GM06990 (cell line): ENCODE data around the gene PPP2R3B.

Experiments used
- DNase-seq: peaks from one replicate; pipeline ENCODE4 v3.0.0-alpha.2; 2011; ENCODE audit not compliant: insufficient read length; ENCODE audit errors: extremely low read depth
- H3K27me3 ChIP-seq: replicated peaks from 2 replicates; pipeline ENCODE4 v1.6.0; 2011; ENCODE audit warnings: low read length; ENCODE audit not compliant: control insufficient read depth, insufficient read depth
- H3K36me3 ChIP-seq: 2 replicates; pipeline ENCODE4 v1.5.1; 2011; ENCODE audit warnings: low read length; ENCODE audit not compliant: control insufficient read depth, insufficient read depth
- H3K4me3 ChIP-seq: replicated peaks from 2 replicates; pipeline ENCODE4 v1.5.1; 2011; ENCODE audit warnings: low read depth, mild to moderate bottlenecking, control low read depth, low read length
- TF ChIP-seq, protein P1 (sequence below): IDR thresholded peaks from 2 replicates; pipeline ENCODE4 v1.5.1; 2011; ENCODE audit warnings: low read length, control low read depth, mild to moderate bottlenecking, inconsistent platforms; ENCODE audit not compliant: insufficient read depth, poor library complexity, severe bottlenecking

PPP2R3B gene

DNA sequence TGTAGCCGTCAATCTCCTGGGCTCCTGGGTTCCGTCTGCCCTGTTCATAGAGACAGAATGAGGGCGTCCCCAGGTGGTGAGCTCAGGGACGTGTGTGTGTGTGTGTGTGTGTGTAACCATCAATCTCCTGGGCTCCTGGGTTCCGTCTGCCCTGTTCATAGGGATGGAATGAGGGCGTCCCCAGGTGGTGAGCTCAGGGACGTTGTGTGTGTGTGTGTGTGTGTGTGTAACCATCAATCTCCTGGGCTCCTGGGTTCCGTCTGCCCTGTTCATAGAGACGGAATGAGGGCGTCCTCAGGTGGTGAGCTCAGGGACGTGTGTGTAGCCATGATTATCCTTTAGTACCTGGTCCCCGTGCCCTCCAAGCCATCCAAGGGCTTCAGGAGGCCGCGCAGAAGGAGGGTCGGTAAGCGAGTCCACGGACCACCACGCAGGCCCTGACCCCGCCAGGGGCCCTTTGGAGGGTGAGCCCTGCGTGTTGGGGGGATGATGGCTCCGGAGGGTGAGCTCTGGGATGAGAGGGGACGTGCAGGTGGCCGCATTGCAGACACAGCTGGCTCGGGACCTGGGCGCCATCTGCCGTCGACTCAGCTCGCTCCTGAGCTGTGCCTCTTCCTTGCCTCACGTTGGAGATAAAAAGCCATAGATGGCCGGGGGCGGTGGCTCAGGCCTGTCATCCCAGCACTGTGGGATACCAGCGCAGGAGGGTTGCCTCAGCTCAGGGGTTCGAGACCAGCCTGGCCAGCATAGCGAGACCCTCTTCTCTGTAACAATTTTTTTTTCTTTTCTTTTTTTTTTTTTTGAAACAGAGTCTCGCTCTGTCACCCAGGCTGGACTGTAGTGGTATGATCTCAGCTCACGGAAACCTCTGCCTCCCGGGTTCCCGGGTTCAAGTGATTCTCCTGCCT lies 62.7 kb downstream of the PPP2R3B start:
- Histone ChIP-seq H3K4me3 (no peak overlapping the region), H3K36me3 (no peaks in the 10 kb centered on the region), H3K27me3 (no peaks in the 10 kb centered on the region)
- TF ChIP-seq, protein P1, sequence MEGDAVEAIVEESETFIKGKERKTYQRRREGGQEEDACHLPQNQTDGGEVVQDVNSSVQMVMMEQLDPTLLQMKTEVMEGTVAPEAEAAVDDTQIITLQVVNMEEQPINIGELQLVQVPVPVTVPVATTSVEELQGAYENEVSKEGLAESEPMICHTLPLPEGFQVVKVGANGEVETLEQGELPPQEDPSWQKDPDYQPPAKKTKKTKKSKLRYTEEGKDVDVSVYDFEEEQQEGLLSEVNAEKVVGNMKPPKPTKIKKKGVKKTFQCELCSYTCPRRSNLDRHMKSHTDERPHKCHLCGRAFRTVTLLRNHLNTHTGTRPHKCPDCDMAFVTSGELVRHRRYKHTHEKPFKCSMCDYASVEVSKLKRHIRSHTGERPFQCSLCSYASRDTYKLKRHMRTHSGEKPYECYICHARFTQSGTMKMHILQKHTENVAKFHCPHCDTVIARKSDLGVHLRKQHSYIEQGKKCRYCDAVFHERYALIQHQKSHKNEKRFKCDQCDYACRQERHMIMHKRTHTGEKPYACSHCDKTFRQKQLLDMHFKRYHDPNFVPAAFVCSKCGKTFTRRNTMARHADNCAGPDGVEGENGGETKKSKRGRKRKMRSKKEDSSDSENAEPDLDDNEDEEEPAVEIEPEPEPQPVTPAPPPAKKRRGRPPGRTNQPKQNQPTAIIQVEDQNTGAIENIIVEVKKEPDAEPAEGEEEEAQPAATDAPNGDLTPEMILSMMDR: peak; percentile 43
- peak; percentile 56 for DNase-seq

DNA sequence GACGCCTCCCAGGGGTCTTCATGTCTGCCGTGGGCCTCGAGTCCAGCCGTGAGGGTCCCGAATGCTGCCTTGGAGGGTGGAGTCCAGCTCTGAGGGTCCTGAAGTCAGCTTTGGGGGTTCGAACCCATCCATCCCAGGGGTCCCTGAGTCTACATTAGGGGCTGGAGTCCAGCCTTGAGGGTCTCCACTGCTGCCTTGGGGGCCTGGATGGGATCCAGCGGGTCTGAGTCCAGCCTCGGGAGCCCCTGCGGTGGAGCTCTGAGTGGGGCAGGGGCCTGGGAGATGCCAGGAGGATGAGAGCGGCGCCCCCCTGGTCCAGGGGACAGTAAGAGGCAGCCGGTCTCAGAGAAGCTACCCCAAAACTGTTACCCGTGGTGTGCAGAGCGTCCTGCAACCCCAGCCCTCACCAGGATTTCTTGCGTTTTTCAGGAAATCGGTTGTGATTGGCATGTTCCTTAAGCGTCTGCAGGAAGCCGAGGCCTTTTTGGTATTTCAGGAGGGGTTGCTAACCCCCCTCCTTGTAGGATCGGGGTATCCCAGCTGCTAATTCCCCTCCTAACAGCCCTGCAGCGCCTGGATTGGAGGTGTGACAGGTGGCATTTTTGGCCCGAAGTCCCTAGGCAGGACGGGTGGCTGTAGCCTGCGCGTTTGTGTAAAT lies 66.5 kb downstream of the PPP2R3B start:
- Histone ChIP-seq H3K27me3 (no peaks in the 10 kb centered on the region), H3K4me3 (peak overlapping the region; percentile 94), H3K36me3 (peaks cover 5% of the 10 kb centered on the region)
- TF ChIP-seq, protein P1: no peak
- DNase-seq: no peak

- peak overlapping the region; percentile 94 for H3K4me3 ChIP-seq
- TF ChIP-seq, protein P1: no peak
- H3K27me3 ChIP-seq: no peaks in the 10 kb centered on the region
- peaks cover 9% of the 10 kb centered on the region for H3K36me3 ChIP-seq
- no peak for DNase-seq
Measured at GRCh38 chrX:319579-320125, 67.1 kb downstream of the PPP2R3B start.

GRCh38 chrX:318739-319578 lies 67.7 kb downstream of the PPP2R3B start, which contains the start of gene GTPBP6:
Gene GTPBP6, minus strand, starts transcription at chrX:318796. Its CDS starts 9 bp downstream, at chrX:318787.
- Histone ChIP-seq H3K36me3 (peaks cover 12% of the 10 kb centered on the region), H3K27me3 (no peaks in the 10 kb centered on the region), H3K4me3 (peak within 1 kb of the TSS; percentile 94)
- peak; percentile 100 for DNase-seq
- TF ChIP-seq, protein P1: peak; percentile 30

GRCh38 chrX:318068-318738 lies 68.5 kb downstream of the PPP2R3B start:
- Histone ChIP-seq H3K36me3 (peaks cover 18% of the 10 kb centered on the region), H3K4me3 (peak overlapping the region; percentile 68), H3K27me3 (no peaks in the 10 kb centered on the region)
- DNase-seq: peak; percentile 93
- TF ChIP-seq, protein P1: no peak
